ENCODE data around the gene MAML3.

Gene MAML3

DNA sequence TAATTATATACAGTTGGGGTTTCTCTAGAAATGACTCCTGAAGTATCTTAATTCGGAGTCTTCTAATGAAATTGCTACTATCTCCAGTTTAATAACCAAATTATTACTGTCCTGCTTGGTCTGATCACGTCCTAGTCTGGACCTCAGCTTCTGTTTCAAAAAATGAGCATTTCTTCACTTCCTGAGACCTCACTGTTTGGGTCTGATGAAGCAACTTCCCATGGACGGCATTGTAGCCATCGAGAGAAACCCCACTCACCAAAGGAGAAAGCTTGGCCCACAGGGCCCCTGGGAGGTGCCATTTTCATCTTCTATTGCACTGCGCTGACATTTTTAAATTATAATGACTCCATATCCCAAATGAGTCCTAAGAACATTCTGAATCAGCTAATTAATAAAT is 310.3 kb downstream of the MAML3 start:
- ATAC-seq = no peak
- DNase-seq = no peak

- DNase-seq (no peak), ATAC-seq (no peak)
Measured at GRCh38 chr4:139841464-139842195, 312.4 kb downstream of the MAML3 start.

DNA sequence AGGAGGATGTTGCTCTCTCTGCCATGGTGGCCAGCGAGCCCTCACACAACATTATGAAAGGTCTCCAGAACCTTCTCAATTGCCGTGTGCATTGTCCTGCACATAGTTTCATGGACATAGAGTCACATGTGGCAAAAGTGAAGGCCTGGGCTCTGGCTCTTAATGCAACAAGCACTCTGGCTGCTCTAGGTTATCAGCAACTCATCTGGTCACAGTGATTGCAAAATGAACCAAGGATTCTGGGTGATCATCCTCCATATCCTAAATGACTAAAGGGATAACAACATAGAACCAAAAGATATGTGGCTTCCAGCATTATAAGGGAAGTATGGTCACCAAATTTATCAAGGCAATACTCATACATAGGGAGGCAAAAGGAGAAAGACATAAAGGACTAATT is 313.2 kb downstream of the MAML3 start:
- no peak for DNase-seq
- no peak for ATAC-seq

DNA sequence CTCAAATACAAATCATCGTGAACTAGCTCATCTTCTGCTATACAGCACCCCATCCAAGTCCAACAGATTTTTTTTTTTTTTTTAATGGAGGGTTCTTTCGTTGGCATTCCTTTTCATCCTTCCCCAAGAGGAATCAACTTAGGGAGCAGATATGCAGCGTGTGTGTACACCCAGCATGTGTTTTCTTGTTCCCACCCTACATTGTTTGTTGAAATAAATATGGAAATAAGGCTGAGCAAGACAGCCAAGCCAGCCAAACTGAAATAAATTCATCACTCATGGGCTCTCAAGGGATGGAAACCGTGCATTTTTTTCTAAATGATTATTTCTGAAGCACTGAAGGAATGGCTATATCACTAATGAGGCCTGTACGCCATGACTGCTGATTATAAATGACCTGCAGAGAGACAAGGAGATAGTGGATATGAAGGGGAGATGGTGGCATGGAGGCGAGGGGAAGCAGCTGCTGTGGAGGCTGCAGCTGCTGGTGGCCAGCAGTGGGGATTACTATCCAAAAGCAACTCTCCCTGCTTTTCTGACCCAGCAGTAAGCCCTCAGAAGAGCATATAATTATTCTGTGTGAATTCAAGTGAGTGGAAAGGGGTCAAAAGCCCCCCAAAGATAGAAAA is 314.5 kb downstream of the MAML3 start:
- DNase-seq (no peak), ATAC-seq (no peak)

- ATAC-seq (no peak), DNase-seq (no peak)
Measured at GRCh38 chr4:139838811-139839210, 315.2 kb downstream of the MAML3 start.

- ATAC-seq (no peak), DNase-seq (no peak)
Measured at GRCh38 chr4:139834981-139835391, 319.0 kb downstream of the MAML3 start.

GRCh38 chr4:139834226-139834662 is 319.7 kb downstream of the MAML3 start:
- ATAC-seq (no peak), DNase-seq (no peak)

- no peak for DNase-seq
- ATAC-seq = no peak
Measured at GRCh38 chr4:139833151-139833910, 320.7 kb downstream of the MAML3 start.

DNA sequence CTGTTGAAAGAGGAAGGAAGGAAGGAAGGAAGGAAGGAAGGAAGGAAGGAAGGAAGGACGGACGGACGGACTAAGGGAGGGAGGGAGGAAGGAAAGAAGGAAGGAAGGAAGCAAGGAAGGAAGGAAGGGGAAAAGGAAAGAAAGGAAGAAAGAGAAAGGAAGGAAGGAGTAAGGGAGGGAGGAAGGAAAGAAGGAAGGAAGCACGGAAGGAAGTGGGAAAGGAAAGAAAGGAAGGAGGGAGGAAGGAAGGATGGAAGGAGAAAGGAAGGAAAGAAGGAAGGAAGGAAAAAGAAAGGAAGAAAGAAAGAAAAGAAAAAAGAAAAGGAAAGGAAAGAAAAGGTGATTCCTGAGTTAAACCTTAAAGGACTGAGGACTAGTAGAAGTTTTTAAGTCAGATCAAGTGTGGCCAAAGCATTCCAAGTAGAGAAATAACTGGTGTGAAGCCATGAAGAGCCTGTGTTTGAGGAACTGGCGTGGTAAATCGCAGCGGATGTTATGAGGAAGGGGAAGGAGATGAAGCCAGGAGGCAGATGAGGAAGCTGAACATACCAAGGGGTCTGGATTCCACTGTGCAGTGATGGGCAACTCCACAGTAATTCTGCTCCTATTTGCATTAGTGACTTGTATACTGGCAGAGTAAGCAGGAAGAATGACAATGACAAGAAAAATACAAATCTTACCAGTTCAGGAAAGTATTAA is 324.9 kb downstream of the MAML3 start:
- DNase-seq (no peak), ATAC-seq (no peak)

GRCh38 chr4:139826426-139826825 is 327.6 kb downstream of the MAML3 start:
- ATAC-seq = no peak
- DNase-seq = no peak

GRCh38 chr4:139825523-139826014 is 328.4 kb downstream of the MAML3 start:
- ATAC-seq (no peak), DNase-seq (no peak)

DNA sequence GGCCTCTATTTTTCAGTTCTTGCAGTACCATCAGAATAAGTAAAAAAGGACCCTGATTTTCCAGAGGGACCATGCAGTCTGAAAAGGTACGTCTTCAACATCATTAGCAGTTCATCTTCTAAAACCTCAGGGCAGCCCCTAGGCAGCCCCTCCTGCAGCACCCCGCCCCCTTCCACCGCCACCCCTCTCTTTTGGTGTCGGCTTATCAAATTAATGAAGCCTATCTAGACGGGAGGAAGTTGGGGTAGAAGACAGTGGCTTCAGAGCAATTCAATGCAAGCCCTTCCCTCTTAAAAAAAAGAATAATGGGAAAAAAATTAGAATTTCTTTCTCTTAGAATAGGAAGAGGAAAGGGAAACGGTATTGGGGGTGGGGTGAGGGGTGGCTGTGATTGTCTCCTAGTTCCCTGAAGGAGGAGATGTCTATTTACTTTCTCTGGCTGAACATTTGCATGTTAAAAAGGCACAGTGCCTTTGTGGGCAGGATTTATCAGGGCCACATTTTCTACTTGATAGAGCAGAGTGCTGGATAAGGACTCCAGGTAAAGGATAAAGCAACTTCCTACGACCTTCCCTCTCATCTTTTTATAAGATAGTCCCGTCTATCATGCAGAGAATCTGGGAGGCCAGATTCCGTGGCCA is 329.0 kb downstream of the MAML3 start:
- DNase-seq (no peak), ATAC-seq (no peak)

GRCh38 chr4:139823746-139824145 is 330.2 kb downstream of the MAML3 start:
- ATAC-seq (no peak), DNase-seq (no peak)

DNA sequence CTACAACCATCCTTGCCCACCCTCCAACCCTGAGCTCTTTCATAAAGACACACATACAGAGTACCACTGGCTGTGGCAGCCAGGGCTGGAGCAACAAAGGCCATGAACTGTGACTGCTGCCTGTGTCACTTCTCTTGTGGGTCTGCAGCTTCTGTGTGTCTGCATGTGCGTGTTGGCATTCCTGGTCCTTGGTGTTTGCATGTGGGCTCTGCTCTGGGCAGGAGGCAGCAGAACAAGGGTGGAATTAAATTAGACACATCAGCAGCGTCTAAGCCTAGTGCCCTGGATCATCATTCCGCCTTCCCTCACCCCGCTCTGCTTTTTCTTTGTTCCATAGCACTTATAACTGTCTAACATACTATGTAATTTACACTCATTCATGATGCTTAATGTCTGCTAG is 330.6 kb downstream of the MAML3 start:
- ATAC-seq (no peak), DNase-seq (no peak)

GRCh38 chr4:139822391-139822790 is 331.6 kb downstream of the MAML3 start:
- no peak for ATAC-seq
- no peak for DNase-seq

- no peak for DNase-seq
Measured at GRCh38 chr4:139819082-139819481, 334.9 kb downstream of the MAML3 start.

DNA sequence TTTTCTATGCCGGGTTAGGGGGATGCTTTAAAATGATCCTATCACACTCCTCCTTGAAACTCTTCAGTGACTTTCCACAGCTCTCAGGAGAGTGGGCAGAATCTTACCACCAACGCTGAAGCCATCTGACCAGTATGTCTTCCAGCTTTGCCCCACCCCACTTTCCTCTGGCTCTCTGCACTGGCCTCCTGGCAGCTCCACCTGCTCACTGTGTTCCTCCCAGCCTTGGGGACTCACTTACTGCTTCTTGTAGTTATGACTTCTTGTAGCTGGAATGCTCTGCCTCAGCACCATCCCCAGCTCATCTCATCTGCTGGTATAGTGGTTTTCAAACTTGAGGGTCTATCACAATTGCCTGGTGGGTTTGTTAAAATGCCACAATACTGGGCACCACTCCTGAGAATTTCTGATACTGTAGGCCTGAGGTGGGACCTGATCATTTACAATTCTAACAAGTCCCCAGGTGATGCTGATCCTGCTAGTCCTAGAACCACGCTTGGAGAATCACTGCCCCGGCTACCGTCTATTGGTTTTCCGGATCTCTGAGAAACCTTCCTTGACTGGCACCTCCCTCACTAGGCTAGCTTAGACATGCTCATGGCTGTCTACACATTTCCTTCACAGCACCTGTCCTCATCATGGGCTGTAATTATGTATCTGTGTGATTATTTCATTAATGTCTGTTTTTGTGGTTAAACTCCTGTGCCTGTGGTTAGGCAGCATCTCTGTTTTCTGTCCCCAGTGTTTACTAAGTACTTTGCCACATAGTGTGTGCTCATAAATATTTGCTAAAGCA is 336.1 kb downstream of the MAML3 start:
- ATAC-seq = no peak

More at GRCh38 chr4:139819082-139819481, 334.9 kb downstream of the MAML3 start:
- no peak for ATAC-seq

GRCh38 chr4:139816856-139817255 is 337.1 kb downstream of the MAML3 start:
- DNase-seq (no peak), ATAC-seq (no peak)

More for the DNA sequence above, 336.1 kb downstream of the MAML3 start:
- no peak for DNase-seq

- peak; percentile 7 for DNase-seq
- peak; percentile 59 for ATAC-seq
Measured at GRCh38 chr4:139815778-139816601, 338.0 kb downstream of the MAML3 start.

All from stimulated activated naive CD8-positive, alpha-beta T cell treated with anti-CD3 and anti-CD28 coated beads, Interleukin-15, Interleukin-2, amounts not matched to agents 100 U/mL and 50 U/mL, for 24 hours (primary cell).